GM19438 (cell line): ENCODE measurements around the gene ATF2.
"Not testable (repeated sequence)": the region's sequence is repeated elsewhere in the genome, so short reads cannot be mapped to it uniquely, and the experiment has no call there.

Experiments used
- ATAC-seq: cut with Tn5 transposase; IDR thresholded peaks from one replicate; pipeline ENCODE4 v1.9.1; 2021; ENCODE audit warnings: low read depth; ENCODE audit not compliant: unreplicated experiment

ATF2 gene

DNA sequence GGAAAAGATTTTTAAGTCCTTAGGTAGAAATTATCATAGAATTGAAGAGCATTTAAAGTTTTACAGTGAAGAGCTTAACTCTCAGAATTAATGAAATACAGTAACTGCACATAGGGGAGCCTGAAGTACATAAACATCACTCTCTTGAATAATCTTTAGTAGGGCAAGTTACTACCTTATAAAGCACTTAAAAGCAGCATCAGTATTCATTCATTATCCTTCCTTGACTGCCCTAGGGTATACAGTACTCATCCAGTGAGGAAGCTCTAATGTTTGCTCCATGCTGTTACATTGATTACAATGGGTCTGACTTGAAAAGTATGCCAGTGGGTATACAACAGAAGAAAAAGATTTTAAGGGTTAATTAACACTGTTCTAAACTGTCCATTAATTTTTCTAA is 66.5 kb downstream of the ATF2 start:
- ATAC-seq = no peak

DNA sequence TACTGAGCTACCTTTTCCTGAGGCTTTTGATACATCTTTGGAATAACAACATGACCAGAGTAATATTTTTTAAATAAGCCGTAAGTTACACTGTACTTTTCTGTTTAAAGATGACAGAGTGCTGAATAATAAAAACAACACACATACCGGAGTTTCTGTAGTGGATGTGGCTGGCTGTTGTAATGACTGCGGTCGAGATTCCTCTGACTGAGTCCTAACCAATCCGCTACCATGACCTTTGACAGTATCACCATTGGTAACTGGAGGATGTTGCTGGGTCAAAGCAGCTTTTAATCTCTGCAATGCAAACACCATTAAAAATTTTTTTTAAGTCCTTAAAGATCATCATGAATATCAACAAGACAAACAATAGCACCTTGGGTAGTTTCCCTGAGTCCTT is 70.7 kb downstream of the ATF2 start:
- no peak for ATAC-seq

- ATAC-seq = not testable (repeated sequence)
These were observed 83.9 kb downstream of the ATF2 start for GRCh38 chr2:175084117-175084516.

GRCh38 chr2:175080479-175080878 is 87.5 kb downstream of the ATF2 start:
- no peak for ATAC-seq

GRCh38 chr2:175076272-175076671 is 91.7 kb downstream of the ATF2 start:
- ATAC-seq = no peak

DNA sequence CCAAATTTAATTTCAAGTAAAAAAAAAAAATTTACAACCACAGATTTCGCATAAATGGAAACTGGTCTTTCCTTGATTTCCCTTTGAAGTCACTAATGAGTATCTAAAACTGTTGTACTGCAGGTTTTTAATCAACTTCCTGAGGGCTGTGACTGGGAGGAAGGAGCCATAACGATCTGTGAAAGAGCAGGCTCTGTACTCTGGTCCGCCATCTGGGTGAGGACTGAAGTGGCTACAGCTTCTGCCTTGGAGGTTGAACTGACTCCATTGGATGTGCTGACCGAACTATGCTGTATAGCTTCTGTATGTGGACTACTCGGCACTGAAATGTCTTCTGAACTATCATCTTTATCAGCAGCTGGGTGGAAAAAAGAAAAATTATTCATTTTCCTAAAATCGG is 93.5 kb downstream of the ATF2 start:
- no peak for ATAC-seq

DNA sequence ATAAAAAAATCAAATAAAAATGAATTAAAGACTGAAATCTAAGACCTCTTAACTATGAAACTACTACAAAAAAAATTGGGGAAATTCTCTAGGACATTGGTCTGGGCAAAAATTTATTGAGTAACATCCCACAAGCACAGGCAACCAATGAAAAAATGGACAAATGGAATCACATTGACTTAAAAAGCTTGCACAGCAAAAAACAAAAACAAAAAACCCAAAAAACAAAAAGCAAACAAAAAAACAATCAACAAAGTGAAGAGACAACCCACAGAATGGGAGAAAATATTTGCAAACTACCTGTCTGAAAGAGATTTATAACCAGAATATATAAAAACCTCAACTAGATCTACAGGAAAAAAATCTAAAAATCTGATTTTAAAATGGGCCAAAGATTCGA is 99.5 kb downstream of the ATF2 start:
- no peak for ATAC-seq

DNA sequence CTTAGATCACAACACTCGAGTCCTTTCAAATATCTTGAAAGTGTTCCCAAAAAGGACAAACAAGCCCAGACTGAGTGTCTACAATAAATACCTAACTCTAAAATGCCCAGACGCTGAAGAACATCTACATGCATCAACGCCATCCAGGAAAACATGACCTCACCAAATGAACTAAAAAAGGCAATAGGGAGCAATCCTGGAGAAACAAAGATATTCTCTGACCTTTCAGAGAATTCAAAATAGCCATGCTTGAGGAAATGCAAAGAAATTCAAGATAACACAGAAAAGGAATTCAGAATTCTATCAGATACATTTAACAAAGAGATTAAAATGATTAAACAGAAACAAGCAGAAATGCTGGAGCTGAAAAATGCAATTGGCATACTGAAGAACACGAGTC is 101.6 kb downstream of the ATF2 start:
- no peak for ATAC-seq

- no peak for ATAC-seq
These were observed 103.2 kb downstream of the ATF2 start for GRCh38 chr2:175064797-175065196.

GRCh38 chr2:175063741-175064140 is 104.3 kb downstream of the ATF2 start:
- ATAC-seq = no peak

DNA sequence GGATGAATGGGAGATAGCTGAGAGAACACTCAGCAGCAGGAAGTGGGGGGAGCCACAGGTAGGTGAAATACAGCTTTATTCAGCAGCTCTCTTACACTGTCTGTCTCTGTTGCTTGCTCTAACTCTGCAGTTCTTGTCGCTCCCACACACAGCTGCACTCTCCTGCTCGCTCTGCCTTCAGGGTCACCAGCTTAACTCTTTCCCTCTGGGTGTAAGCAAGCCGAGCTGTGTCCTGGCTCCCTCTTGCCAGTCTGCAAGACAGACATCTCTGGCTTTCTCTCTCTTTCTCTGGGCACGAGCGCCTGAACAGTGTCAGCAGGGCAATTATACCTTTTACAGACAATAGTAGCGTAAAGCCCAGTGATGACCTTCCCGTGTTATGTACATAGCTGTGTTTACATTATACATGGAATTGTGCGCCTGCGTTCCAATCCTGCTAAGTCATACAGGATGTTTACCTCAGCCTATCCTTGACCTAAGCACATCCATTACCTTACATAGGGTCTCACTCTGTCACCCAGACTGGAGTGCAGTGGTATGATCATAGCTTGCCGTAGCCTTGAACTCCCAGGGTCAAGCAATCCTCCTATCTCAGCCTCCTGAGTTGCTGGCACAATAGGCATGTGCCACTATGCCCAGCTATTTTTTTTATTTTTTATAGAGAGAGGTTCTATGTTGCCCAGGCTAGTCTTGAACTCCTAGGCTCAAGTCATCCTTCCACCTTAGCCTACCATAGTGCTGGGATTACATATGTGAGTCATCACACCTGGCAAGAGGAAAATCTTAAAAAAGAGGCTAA is 105.0 kb downstream of the ATF2 start:
- ATAC-seq = no peak

- no peak for ATAC-seq
These were observed 110.8 kb downstream of the ATF2 start for GRCh38 chr2:175057078-175057685.

DNA sequence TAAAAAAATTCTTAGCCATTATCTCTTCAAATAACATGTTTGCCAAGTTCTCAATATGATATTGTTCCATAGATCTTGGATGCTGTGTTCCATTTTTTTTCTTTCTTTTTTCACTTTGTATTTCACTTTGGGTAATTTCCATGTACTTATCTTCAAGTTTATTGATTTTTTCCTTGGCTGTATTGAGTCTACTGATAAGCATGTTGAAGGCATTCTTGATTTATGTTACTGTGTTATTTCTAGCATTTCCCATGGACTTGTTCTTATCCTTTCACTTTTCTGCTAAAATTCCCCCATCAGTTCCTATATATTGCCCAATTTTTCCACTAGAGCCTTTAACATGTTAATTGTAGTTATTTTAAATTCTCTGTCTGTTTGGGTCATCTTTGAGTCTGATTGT is 112.0 kb downstream of the ATF2 start:
- ATAC-seq = no peak

- no peak for ATAC-seq
These were observed 113.7 kb downstream of the ATF2 start for GRCh38 chr2:175054340-175054739.

DNA sequence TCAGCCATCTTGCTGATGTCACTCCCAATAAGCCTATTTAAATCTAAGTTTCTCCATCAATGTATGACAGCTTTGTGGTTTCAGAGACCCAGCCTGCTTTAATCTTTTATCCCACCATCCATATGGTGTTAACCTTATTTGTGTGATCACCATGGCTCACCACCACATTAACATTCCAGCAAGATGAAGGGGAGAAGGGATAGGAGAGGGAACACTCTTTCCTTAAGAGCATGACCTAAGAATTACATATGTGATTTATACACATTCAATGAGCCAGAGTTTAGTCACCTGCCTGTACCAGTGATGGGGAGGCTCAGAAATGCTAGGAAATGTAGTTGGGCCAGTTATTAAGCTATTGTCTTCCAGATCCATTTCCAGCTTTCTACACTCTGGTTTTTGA is 118.3 kb downstream of the ATF2 start:
- no peak for ATAC-seq

- no peak for ATAC-seq
These were observed 119.7 kb downstream of the ATF2 start for GRCh38 chr2:175048275-175048674.

DNA sequence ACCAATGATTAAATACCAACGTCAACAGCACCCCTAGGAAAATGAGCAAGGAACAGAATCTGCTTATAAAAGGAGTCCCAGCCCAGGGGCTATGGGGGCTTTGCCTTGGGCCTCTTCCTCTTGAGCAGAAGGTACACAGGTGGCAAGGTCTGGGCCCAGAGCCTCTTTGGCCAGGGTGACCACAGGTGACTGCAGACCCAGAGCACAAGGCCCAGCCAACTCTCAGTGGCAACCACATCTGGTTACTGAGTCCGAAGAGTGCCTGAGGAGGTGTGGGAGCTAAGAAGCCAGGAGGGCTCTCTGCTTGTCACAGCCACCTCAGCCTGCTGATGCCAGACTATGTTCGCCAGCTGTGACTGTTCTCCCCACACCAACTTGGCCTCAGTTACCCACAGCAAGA is 128.5 kb downstream of the ATF2 start:
- ATAC-seq = no peak

DNA sequence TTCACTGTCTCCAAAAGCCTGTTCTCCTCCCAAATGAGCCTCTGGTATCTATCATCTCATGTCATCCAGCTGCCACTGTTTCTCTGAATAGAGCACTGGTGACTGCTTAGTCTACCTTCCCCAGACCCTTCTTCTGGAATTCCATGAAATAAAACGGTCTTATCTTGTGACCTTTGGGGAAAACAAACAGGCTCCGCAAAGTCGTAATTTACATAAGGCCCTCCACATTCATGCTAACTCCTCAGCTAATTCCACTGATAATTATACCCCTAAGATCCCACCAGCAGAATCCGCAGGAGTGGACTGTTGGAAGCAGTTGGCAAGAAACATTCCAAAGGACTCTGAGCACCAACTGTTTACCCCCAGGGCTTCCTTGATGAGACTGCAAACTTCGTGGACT is 129.0 kb downstream of the ATF2 start:
- ATAC-seq = no peak

- no peak for ATAC-seq
These were observed 130.1 kb downstream of the ATF2 start for GRCh38 chr2:175037941-175038340.

DNA sequence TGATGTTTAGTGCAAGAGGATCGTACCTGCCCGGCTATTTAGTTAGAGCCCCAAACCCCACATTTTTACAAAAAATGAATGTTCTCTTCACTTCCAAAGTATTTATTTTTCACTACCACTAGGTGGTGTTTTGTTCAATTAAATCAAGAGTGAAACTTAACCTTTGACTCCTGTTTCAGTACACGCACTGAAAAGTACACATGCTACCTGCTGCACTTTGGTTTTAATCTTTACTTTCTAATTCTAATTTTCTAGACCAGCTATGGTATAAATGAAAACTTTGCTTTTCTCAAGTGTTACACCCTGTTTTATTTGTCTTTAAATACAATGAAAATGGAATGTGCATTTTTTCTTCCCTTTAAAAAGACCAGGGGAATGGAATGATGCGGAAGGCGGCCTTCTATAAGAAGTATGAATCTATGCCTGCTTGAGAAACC is 131.4 kb downstream of the ATF2 start:
- no peak for ATAC-seq

DNA sequence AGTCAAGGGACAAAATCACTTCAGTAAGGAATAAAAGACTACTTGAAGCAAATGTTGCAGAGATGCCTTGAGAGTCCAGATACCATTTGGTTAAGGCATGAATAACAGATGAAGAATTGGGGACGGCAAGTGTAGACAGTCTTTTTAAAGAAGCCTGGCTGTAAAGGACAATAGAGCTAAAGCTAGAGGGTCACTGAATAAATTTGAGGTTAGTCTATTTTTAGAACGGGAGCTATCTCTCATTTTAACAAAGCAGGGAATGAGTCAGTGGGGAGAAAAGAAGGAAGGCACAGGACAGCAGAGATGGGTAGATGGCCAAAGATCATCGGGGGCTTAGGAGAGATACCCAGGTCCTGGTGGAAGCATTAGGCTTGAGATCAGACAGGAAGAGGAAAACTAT is 132.2 kb downstream of the ATF2 start:
- ATAC-seq = no peak

DNA sequence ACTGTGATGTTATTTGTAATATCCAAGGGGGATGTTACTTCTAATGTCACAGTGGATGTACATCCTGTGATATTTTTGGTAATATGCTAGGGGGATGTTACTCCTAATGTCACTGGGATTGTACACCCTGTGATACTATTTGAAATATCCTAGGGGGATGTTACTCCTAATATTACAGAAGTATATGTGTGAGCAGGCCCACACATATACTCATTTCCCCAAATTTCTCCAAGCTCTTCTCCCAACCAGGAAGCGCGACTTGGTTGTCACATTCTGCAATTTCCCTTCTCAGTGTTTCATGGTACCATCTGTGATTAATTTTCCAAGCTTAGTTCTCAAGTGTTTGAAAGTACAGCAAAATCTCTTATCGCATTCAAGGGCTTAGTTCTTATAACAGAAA is 133.3 kb downstream of the ATF2 start:
- ATAC-seq = no peak
